Fibroblast of the aortic adventitia (primary cell): Measurements from ENCODE around the gene WDR86. TPM values are rescaled to one million over a fixed set of nuclear protein-coding genes. Genes with fewer than 3 reads are reported as not detected.

Experiments
- DNase-seq: peaks from one replicate; pipeline ENCODE4 v3.0.0-alpha.2; 2010; ENCODE audit warnings: low read depth
- H3K4me3 ChIP-seq: 2 replicates; pipeline ENCODE4 v1.5.1; 2011; ENCODE audit warnings: low read depth, mild to moderate bottlenecking, control low read depth, low read length, moderate library complexity
- total RNA-seq: library from RNA; depleted of rRNA; stranded (reverse); fragments of >200 nt; gene quantifications from 2 replicates; pipeline ENCODE4 v1.2.3, GENCODE V29; 2012; ENCODE audit warnings: low replicate concordance
- TF ChIP-seq, protein P1 (sequence below): IDR thresholded peaks from 2 replicates; pipeline ENCODE4 v1.5.1; 2011; ENCODE audit warnings: mild to moderate bottlenecking, low read length, control low read depth, inconsistent platforms; ENCODE audit not compliant: insufficient read depth

The WDR86 gene, protein sequence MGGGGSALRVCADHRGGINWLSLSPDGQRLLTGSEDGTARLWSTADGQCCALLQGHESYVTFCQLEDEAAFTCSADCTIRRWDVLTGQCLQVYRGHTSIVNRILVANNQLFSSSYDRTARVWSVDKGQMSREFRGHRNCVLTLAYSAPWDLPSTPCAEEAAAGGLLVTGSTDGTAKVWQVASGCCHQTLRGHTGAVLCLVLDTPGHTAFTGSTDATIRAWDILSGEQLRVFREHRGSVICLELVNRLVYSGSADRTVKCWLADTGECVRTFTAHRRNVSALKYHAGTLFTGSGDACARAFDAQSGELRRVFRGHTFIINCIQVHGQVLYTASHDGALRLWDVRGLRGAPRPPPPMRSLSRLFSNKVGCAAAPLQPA
- 0.45 and 17.7 TPM in 2 replicates for total RNA-seq

DNA sequence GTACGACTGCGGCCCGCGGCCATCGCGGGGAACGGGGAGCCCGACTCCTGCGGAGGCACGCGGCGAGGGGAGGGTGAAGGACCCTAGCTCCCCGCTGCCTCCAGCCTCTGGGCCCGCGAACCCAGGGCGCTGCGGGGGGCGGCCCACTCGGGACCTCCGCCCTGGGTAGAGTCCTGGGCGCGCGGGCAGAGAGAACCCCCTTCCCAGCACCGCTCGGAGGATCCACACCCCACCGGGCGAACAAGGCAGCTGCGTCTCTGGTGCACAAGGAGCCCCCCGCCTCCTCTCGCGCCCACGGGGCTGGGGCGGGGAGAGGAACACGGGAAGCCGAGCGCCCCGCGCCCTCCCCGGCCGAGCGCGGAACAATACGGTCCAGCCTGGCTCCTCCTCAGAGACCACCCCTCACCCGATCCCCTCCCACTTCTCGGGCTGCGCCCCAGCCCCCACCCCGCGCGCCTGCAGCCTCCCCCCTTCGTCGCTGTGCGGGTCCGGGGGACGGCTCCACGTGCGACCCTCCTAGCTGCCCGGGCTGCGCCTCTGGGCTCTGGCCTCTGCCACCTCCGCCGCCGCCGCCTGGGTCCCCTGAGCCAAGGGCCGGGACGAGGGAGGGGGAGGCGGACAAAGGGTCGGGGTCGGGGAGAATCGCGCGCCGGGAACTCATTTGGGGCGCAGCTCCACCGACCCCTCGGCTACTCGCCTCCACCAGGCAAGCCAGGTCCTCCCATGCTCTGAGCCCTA is at the start of gene WDR86:
Gene WDR86, minus strand, starts transcription at position 372 of the 738 bp plus-strand sequence. CDS start 449 bp downstream, outside the sequence.
- H3K4me3 ChIP-seq, result peak within 1 kb of the TSS; percentile 48
- TF ChIP-seq, protein P1, sequence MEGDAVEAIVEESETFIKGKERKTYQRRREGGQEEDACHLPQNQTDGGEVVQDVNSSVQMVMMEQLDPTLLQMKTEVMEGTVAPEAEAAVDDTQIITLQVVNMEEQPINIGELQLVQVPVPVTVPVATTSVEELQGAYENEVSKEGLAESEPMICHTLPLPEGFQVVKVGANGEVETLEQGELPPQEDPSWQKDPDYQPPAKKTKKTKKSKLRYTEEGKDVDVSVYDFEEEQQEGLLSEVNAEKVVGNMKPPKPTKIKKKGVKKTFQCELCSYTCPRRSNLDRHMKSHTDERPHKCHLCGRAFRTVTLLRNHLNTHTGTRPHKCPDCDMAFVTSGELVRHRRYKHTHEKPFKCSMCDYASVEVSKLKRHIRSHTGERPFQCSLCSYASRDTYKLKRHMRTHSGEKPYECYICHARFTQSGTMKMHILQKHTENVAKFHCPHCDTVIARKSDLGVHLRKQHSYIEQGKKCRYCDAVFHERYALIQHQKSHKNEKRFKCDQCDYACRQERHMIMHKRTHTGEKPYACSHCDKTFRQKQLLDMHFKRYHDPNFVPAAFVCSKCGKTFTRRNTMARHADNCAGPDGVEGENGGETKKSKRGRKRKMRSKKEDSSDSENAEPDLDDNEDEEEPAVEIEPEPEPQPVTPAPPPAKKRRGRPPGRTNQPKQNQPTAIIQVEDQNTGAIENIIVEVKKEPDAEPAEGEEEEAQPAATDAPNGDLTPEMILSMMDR, result no peak
- no peak for DNase-seq

DNA sequence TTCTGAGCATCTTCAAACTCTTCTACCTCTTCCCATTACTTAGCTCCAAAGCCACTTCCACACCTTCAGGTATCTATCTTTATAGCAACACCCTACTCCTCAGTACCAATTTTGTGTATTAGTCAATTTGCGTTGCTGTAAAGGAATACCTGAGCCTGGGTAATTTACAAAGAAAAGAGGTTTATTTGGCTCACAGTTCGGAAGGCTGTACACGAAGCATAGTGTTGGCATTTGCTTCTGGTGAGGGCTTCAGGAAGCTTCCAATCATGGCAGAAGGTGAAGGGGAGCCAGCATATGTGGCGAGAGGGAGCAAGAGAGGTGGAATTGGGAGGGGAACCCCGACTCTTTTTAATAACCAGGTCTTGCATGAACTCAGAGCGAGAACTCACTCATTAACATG is 47.7 kb upstream of the WDR86 start:
- DNase-seq, result no peak
- TF ChIP-seq, protein P1, result no peak
- H3K4me3 ChIP-seq, result no peak overlapping the region

DNA sequence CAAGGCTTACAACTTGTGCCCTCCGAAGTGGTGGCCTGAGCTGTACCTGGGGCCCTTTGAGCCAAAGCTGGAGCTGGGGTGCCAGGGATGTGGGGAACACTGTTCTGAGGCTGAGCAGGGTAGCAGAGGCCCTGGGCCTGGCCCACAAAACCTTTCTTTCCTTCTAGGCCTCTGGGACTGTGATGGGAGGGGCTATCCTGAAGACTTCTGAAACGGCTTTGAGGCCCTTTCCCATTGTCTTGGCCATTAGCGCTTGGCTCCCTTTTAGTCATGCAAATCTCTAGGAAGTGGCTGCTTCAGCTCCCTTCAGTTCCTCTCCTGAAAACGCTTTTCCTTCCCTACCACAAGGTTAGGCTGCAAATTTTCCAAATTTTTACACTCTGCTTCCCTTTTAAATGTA is 46.9 kb upstream of the WDR86 start:
- no peak overlapping the region for H3K4me3 ChIP-seq
- TF ChIP-seq, protein P1, result no peak
- no peak for DNase-seq

DNA sequence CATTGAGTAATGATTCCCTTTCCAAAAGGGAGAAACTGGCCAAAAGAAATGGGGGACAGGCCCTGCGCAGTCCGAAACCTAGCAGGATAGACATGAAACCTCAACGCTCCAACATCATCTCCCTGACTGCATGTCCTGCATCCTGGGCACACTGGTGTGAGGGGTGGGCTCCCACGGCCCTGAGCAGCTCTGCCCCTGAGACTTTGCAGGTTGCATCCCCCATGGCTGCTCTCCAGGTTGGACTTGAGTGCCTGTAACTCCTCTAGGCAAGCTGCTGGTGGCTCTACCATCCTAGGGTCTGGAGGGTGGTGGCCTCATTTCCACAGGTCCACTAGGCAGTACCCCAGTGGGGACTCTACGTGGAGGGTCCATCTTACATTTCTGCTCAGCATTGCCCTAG is 46.4 kb upstream of the WDR86 start:
- no peak overlapping the region for H3K4me3 ChIP-seq
- TF ChIP-seq, protein P1, result no peak

DNA sequence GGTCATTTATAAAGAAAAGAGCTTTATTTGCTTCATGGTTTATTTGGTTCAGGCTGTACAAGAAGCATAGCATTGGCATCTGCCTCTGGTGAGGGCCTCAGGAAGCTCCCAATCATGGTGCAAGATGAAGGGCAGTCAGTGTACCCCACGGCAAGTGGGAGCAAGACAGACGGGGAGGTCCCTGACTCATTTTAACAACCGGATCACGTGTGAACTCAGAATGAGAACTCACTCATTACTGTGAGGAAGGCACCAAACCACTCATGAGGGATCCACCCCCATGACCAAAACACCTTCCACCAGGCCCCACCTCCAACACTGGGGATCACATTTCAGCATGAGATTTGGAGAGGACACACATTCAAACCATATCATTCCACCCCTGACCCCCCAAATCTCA is 45.9 kb upstream of the WDR86 start:
- DNase-seq, result no peak
- TF ChIP-seq, protein P1, result no peak
- no peak overlapping the region for H3K4me3 ChIP-seq

More for the DNA sequence above, 46.4 kb upstream of the WDR86 start:
- no peak for DNase-seq

DNA sequence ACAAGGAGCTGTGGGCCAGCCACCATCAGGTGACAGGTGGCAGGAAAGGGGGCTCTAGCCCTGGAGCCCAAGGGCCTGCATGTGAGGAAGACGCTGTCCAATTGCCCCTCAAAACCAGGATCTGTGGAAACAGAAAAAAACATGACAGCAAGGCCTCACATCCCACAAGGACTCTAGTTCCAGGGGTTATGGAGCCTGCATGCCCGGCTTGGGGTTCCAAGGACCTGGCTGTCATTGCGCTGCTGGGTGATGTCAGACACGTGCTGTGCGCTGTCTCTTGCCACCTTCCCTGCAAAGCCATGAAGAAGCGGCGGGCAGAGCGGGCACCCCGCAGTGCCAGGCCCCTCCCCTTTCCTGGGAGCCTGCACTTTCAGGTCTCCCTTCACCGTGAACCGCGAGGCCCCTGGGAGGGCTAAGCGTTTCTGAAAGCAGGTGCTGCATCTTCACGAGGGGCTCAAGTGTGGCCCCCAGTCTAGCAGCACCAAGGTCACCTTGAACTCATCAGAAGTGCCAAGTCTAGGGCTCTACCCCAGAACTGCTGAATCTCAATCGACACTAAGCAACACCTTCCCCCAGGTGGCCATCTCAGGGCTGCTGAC is 45.2 kb upstream of the WDR86 start:
- H3K4me3 ChIP-seq, result no peak overlapping the region
- TF ChIP-seq, protein P1, result no peak
- no peak for DNase-seq
